Measurements from ENCODE around the gene VWA3B. TPM values are rescaled to one million over a fixed set of nuclear protein-coding genes. Genes with fewer than 3 reads are reported as not detected.

The VWA3B gene
- total and polyA plus RNA-seq, 8 donors = 1.0 to 7.8 (median 4.6) TPM; not detected in 1

- Histone ChIP-seq H3K4me1 (peaks cover 0 to 5% of the 10 kb centered on the region in 2 donors), H3K9me3 (no peaks in the 10 kb centered on the region), H3K36me3 (no peaks in the 10 kb centered on the region), H3K27ac (no peak overlapping the region), H3K27me3 (peaks cover 0 to 39% of the 10 kb centered on the region in 2 donors), H3K4me3 (no peak overlapping the region)
- TF ChIP-seq CTCF (IDR thresholded peaks at IDR 0.05) = no peak
- DNase-seq (no peak), ATAC-seq (peak; percentile 65)
- intact Hi-C loops (cut with DNase I) = no loop called here
Observed at GRCh38 chr2:98308068-98308467, 221.1 kb downstream of the VWA3B start.

GRCh38 chr2:98308532-98308931 is 221.6 kb downstream of the VWA3B start:
- H3K4me3 ChIP-seq = no peak overlapping the region
- intact Hi-C loops (cut with DNase I) = no loop called here
- H3K27me3 ChIP-seq = peaks cover 0 to 39% of the 10 kb centered on the region in 2 donors
- DNase-seq (no peak), ATAC-seq (peak; percentile 62)
- TF ChIP-seq CTCF (IDR thresholded peaks at IDR 0.05) = no peak
- H3K4me1 ChIP-seq = peaks cover 0 to 5% of the 10 kb centered on the region in 2 donors
- no peak overlapping the region for H3K27ac ChIP-seq
- no peaks in the 10 kb centered on the region for H3K36me3 ChIP-seq
- no peaks in the 10 kb centered on the region for H3K9me3 ChIP-seq

GRCh38 chr2:98309580-98309979 is 222.6 kb downstream of the VWA3B start:
- Histone ChIP-seq H3K27ac (no peak overlapping the region), H3K4me3 (no peak overlapping the region), H3K4me1 (peaks cover 0 to 5% of the 10 kb centered on the region in 2 donors), H3K36me3 (no peaks in the 10 kb centered on the region), H3K9me3 (no peaks in the 10 kb centered on the region), H3K27me3 (peaks cover 0 to 39% of the 10 kb centered on the region in 2 donors)
- ATAC-seq = no peak
- intact Hi-C loops (cut with DNase I) = no loop called here
- no peak for TF ChIP-seq CTCF (IDR thresholded peaks at IDR 0.05)
- no peak for DNase-seq

- Histone ChIP-seq H3K9me3 (no peaks in the 10 kb centered on the region), H3K27ac (no peak overlapping the region), H3K4me3 (no peak overlapping the region), H3K36me3 (no peaks in the 10 kb centered on the region), H3K27me3 (peaks cover 0 to 39% of the 10 kb centered on the region in 2 donors), H3K4me1 (peaks cover 0 to 5% of the 10 kb centered on the region in 2 donors)
- intact Hi-C loops (cut with DNase I) = no loop called here
- ATAC-seq (peak; percentile 60), DNase-seq (no peak)
- TF ChIP-seq CTCF (IDR thresholded peaks at IDR 0.05) = no peak
Observed at GRCh38 chr2:98310010-98310409, 223.0 kb downstream of the VWA3B start.

GRCh38 chr2:98311090-98311489 is 224.1 kb downstream of the VWA3B start:
- Histone ChIP-seq H3K27me3 (peaks cover 0 to 39% of the 10 kb centered on the region in 2 donors), H3K9me3 (no peaks in the 10 kb centered on the region), H3K27ac (no peak overlapping the region), H3K4me3 (no peak overlapping the region), H3K4me1 (peaks cover 0 to 5% of the 10 kb centered on the region in 2 donors), H3K36me3 (no peaks in the 10 kb centered on the region)
- intact Hi-C loops (cut with DNase I) = no loop called here
- DNase-seq (no peak), ATAC-seq (no peak)
- TF ChIP-seq CTCF (IDR thresholded peaks at IDR 0.05) = no peak
